ENCODE measurements around the gene VPS37D. TPM values are rescaled to one million over a fixed set of nuclear protein-coding genes. Genes with fewer than 3 reads are reported as not detected.

VPS37D gene
- total RNA-seq, 1 donor from 2014 or later = 9.8 TPM

- H3K4me1 Mint-ChIP-seq (ENCODE audit: unreplicated experiment) = peaks cover 2% of the 10 kb centered on the region
Measured at GRCh38 chr7:73635428-73636200, 32.0 kb upstream of the VPS37D start.

GRCh38 chr7:73638911-73639310, 28.7 kb upstream of the VPS37D start:
- TF ChIP-seq CTCF (IDR thresholded peaks at IDR 0.05; ENCODE audit: unreplicated experiment) = no peak
- H3K4me1 Mint-ChIP-seq (ENCODE audit: unreplicated experiment) = no peaks in the 10 kb centered on the region

More at GRCh38 chr7:73635428-73636200, 32.0 kb upstream of the VPS37D start:
- Mint-ChIP-seq H3K4me3 (ENCODE audit: unreplicated experiment) (no peak overlapping the region), H3K36me3 (ENCODE audit: low read depth, unreplicated experiment) (no peaks in the 10 kb centered on the region), H3K27ac (ENCODE audit: unreplicated experiment) (no peak overlapping the region), H3K27me3 (ENCODE audit: unreplicated experiment) (peaks cover 5% of the 10 kb centered on the region), H3K9me3 (ENCODE audit: unreplicated experiment) (no peaks in the 10 kb centered on the region)
- DNase-seq (ENCODE audit: low spot score) = no peak
- no peak for TF ChIP-seq CTCF (IDR thresholded peaks at IDR 0.05; ENCODE audit: unreplicated experiment)

GRCh38 chr7:73642834-73643233, 24.8 kb upstream of the VPS37D start:
- H3K9me3 Mint-ChIP-seq (ENCODE audit: unreplicated experiment) = no peaks in the 10 kb centered on the region
- peaks cover 9% of the 10 kb centered on the region for H3K27me3 Mint-ChIP-seq (ENCODE audit: unreplicated experiment)
- no peak for DNase-seq (ENCODE audit: low spot score)

More at GRCh38 chr7:73638911-73639310, 28.7 kb upstream of the VPS37D start:
- Mint-ChIP-seq H3K36me3 (ENCODE audit: low read depth, unreplicated experiment) (no peaks in the 10 kb centered on the region), H3K27me3 (ENCODE audit: unreplicated experiment) (peaks cover 4% of the 10 kb centered on the region), H3K4me3 (ENCODE audit: unreplicated experiment) (no peak overlapping the region), H3K9me3 (ENCODE audit: unreplicated experiment) (no peaks in the 10 kb centered on the region), H3K27ac (ENCODE audit: unreplicated experiment) (no peak overlapping the region)
- DNase-seq (ENCODE audit: low spot score) = no peak

GRCh38 chr7:73644688-73645286, 22.8 kb upstream of the VPS37D start:
- no peaks in the 10 kb centered on the region for H3K36me3 Mint-ChIP-seq (ENCODE audit: low read depth, unreplicated experiment)
- peaks cover 16% of the 10 kb centered on the region for H3K27me3 Mint-ChIP-seq (ENCODE audit: unreplicated experiment)
- H3K27ac Mint-ChIP-seq (ENCODE audit: unreplicated experiment) = no peak overlapping the region
- H3K4me1 Mint-ChIP-seq (ENCODE audit: unreplicated experiment) = peaks cover 21% of the 10 kb centered on the region
- TF ChIP-seq CTCF (IDR thresholded peaks at IDR 0.05; ENCODE audit: unreplicated experiment) = no peak
- no peaks in the 10 kb centered on the region for H3K9me3 Mint-ChIP-seq (ENCODE audit: unreplicated experiment)
- H3K4me3 Mint-ChIP-seq (ENCODE audit: unreplicated experiment) = no peak overlapping the region
- DNase-seq (ENCODE audit: low spot score) = no peak

More at GRCh38 chr7:73642834-73643233, 24.8 kb upstream of the VPS37D start:
- H3K36me3 Mint-ChIP-seq (ENCODE audit: low read depth, unreplicated experiment) = no peaks in the 10 kb centered on the region
- H3K27ac Mint-ChIP-seq (ENCODE audit: unreplicated experiment) = no peak overlapping the region
- peaks cover 16% of the 10 kb centered on the region for H3K4me1 Mint-ChIP-seq (ENCODE audit: unreplicated experiment)
- no peak for TF ChIP-seq CTCF (IDR thresholded peaks at IDR 0.05; ENCODE audit: unreplicated experiment)
- no peak overlapping the region for H3K4me3 Mint-ChIP-seq (ENCODE audit: unreplicated experiment)

- Mint-ChIP-seq H3K36me3 (ENCODE audit: low read depth, unreplicated experiment) (no peaks in the 10 kb centered on the region), H3K4me1 (ENCODE audit: unreplicated experiment) (peaks cover 25% of the 10 kb centered on the region), H3K9me3 (ENCODE audit: unreplicated experiment) (no peaks in the 10 kb centered on the region), H3K27me3 (ENCODE audit: unreplicated experiment) (peaks cover 22% of the 10 kb centered on the region), H3K27ac (ENCODE audit: unreplicated experiment) (no peak overlapping the region), H3K4me3 (ENCODE audit: unreplicated experiment) (no peak overlapping the region)
- no peak for DNase-seq (ENCODE audit: low spot score)
- TF ChIP-seq CTCF (IDR thresholded peaks at IDR 0.05; ENCODE audit: unreplicated experiment) = no peak
Measured at GRCh38 chr7:73645643-73646174, 21.9 kb upstream of the VPS37D start.

All from endothelial cell (in vitro differentiated cells).